Mucosa of stomach (tissue), 1 donor: ENCODE results near the gene MRFAP1.
"Not testable (repeated sequence)": the region's sequence is repeated elsewhere in the genome, so short reads cannot be mapped to it uniquely, and the experiment has no call there.

Source experiments
- H3K27me3 ChIP-seq: one replicate; pipeline ENCODE4 v1.7.0; 2013; ENCODE audit warnings: mild to moderate bottlenecking, low read length; ENCODE audit not compliant: control insufficient read depth, insufficient read depth
- H3K36me3 ChIP-seq: one replicate; pipeline ENCODE4 v1.7.0; 2013; ENCODE audit warnings: low read length; ENCODE audit not compliant: control insufficient read depth, insufficient read depth
- H3K4me1 ChIP-seq: one replicate; pipeline ENCODE4 v1.7.0; 2013; ENCODE audit warnings: mild to moderate bottlenecking, low read length; ENCODE audit not compliant: control insufficient read depth, insufficient read depth
- H3K4me3 ChIP-seq: one replicate; pipeline ENCODE4 v1.7.0; 2013; ENCODE audit warnings: low read length
- H3K9ac ChIP-seq: one replicate; pipeline ENCODE4 v1.7.0; 2013; ENCODE audit warnings: mild to moderate bottlenecking, low read length, moderate library complexity
- H3K9me3 ChIP-seq: one replicate; pipeline ENCODE4 v1.7.0; 2013; ENCODE audit warnings: mild to moderate bottlenecking, low read length, moderate library complexity; ENCODE audit not compliant: control insufficient read depth
- donor health status: Pancreatic carcinoma.

Gene MRFAP1

GRCh38 chr4:6644792-6645530 lies 4.5 kb downstream of the MRFAP1 start:
- H3K9me3 ChIP-seq: no peaks in the 10 kb centered on the region
- H3K4me1 ChIP-seq: peaks cover 9% of the 10 kb centered on the region
- H3K36me3 ChIP-seq: peaks cover 11% of the 10 kb centered on the region
- H3K4me3 ChIP-seq: no peak overlapping the region
- no peak overlapping the region for H3K9ac ChIP-seq
- no peaks in the 10 kb centered on the region for H3K27me3 ChIP-seq

DNA sequence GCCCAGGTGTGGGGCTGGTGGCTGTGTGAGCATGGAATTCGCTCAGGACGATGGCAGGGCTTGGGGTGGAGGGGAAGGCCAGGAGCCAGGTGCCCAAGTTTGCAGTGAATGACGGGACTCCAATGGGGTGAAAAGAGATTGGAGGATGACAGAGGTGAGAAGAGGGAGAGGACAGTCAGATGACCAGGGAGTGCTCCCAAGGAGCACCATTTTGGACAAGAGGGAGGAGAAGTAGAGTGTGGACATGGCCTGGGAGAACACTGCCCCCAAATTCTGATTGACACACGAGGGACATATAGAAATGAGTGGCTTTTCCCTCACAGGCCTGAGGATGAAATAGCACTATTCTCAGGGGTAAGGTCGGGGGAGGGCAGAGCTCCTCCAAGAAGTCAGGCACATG lies 6.7 kb downstream of the MRFAP1 start:
- Histone ChIP-seq H3K36me3 (peaks cover 8% of the 10 kb centered on the region), H3K9ac (no peak overlapping the region), H3K27me3 (no peaks in the 10 kb centered on the region), H3K4me3 (no peak overlapping the region), H3K9me3 (no peaks in the 10 kb centered on the region), H3K4me1 (peaks cover 3% of the 10 kb centered on the region)

DNA sequence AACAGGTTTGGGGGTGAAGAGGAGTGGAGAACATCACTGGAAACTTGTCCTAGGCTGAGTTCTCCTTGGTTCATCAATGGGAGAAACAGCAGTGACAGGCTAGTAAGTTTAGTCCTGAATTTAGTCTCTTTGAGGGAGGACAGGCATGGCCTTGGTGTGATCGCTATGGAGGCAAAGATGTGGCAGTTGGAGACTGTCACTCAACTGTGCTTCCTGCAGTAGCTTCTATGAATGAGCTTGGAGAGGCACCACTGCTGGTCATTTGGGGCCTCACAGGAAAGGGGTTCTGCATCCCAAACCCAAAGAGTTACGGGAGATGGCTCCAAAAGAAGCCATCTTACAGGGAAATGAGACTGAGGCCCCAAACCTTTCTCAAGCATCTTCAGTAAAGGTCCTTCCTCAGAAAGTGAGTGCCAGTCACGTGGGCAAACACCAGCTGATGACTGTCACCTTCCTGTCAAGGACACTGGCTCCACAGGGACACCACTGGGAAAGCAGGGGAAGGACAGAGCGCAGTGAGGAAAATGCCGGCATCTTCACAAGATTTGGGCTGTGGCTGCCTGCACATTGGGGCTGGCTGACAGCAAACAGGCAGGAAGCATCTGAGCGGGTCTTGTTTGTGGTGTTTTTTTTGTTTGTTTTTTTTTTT lies 7.2 kb downstream of the MRFAP1 start:
- Histone ChIP-seq H3K9ac (no peak overlapping the region), H3K27me3 (no peaks in the 10 kb centered on the region), H3K4me3 (no peak overlapping the region), H3K9me3 (no peaks in the 10 kb centered on the region), H3K4me1 (no peaks in the 10 kb centered on the region), H3K36me3 (peaks cover 3% of the 10 kb centered on the region)

DNA sequence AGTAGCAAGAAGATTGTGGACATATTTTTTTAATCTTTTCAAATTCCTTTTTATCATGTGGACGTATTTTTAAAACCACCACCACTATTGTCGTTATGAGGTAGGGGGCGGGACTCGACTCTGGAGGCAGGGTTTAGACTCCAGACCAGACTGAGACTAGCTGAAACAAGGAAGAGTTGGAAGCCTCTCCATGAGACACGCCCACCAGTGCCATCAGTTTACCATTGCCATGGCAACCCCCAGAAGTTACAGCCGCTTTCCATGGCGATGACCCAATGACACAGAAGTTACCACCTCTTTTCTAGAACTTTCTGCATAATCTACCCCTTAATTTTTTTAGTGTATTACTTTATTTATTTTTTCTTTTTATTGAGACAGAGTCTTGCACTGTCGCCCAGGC lies 8.7 kb downstream of the MRFAP1 start:
- H3K9ac ChIP-seq: no peak overlapping the region
- no peaks in the 10 kb centered on the region for H3K27me3 ChIP-seq
- H3K9me3 ChIP-seq: no peaks in the 10 kb centered on the region
- no peaks in the 10 kb centered on the region for H3K4me1 ChIP-seq
- no peaks in the 10 kb centered on the region for H3K36me3 ChIP-seq
- no peak overlapping the region for H3K4me3 ChIP-seq

- H3K9me3 ChIP-seq, H3K36me3 ChIP-seq, H3K4me3 ChIP-seq, H3K4me1 ChIP-seq, H3K27me3 ChIP-seq, H3K9ac ChIP-seq: not testable (repeated sequence)
Observed at GRCh38 chr4:6654211-6654610, 13.7 kb downstream of the MRFAP1 start.

GRCh38 chr4:6655291-6655690 lies 14.8 kb downstream of the MRFAP1 start:
- not testable (repeated sequence) for H3K4me3 ChIP-seq, H3K9ac ChIP-seq, H3K36me3 ChIP-seq, H3K4me1 ChIP-seq, H3K9me3 ChIP-seq
- peaks cover 16% of the 10 kb centered on the region for H3K27me3 ChIP-seq

DNA sequence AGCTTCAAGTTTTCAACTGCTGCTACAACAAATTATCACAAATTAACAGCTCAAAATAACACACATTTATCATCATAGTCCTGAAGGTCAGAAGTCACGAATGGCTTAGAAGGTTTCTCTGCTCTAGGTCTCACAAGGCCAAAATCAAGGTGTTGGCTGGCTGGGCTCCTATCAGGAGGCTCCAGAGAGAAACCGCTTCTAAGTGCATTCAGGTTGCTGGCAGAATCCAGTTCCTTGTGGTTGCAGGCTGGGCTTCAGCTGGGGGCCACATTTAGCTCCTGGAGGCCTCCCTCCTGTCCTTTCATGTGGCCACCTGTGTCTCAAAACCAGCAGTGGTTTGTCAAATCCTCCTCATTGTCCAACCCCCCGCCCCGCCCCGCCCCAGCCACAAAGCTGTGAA lies 15.4 kb downstream of the MRFAP1 start:
- Histone ChIP-seq H3K4me3 (no peak overlapping the region), H3K36me3 (no peaks in the 10 kb centered on the region), H3K9me3 (no peaks in the 10 kb centered on the region), H3K27me3 (peaks cover 19% of the 10 kb centered on the region), H3K9ac (no peak overlapping the region), H3K4me1 (peaks cover 6% of the 10 kb centered on the region)

GRCh38 chr4:6657242-6658208 lies 17.0 kb downstream of the MRFAP1 start:
- peaks cover 27% of the 10 kb centered on the region for H3K27me3 ChIP-seq
- H3K4me3 ChIP-seq: no peak overlapping the region
- peaks cover 6% of the 10 kb centered on the region for H3K4me1 ChIP-seq
- no peaks in the 10 kb centered on the region for H3K36me3 ChIP-seq
- H3K9me3 ChIP-seq: no peaks in the 10 kb centered on the region
- no peak overlapping the region for H3K9ac ChIP-seq

DNA sequence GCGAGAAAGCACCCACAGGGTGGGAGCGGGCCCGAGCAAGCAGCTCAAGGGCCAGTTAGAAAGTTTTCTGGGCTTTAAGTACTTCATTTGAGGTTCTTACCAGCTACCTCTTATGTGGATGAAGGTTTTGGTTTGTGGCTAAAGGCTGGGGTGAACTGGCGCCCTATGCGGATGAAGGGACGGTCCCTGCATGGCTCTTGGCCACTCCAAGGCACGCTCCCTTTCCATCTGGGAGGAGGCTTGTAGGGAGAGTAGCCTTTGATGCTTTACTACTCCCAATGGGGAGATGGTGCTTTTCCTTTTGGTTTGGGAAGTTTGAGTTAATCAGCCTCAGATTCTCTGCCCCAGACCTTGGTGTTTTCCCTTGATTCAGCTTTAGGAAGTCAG lies 17.7 kb downstream of the MRFAP1 start:
- no peaks in the 10 kb centered on the region for H3K36me3 ChIP-seq
- H3K27me3 ChIP-seq: peaks cover 29% of the 10 kb centered on the region
- H3K9me3 ChIP-seq: no peaks in the 10 kb centered on the region
- no peak overlapping the region for H3K4me3 ChIP-seq
- peaks cover 6% of the 10 kb centered on the region for H3K4me1 ChIP-seq
- peak overlapping the region; percentile 43 for H3K9ac ChIP-seq

DNA sequence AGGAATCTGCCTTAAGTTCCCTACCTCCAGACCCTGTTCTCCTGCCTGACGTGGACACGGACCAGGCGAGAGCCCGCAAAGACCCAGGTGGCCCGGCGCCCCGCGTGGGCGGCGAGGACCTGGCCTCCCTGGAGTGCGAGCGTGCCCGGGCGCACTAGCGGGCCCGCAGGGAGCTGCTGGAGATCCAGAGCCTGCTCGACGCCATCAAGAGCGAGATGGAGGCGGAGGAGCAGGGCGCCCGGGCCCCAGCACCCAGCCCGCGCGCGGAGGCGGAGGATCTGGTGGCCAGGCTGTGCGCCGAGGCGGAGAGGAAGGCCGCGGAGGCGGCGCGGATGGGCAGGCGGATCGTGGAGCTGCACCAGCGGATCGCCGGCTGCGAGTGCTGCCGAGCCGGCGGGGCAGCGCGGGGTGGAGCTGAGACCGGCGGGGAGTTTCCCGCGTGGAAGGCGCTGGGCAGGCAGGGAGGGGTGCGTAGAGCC lies 18.2 kb downstream of the MRFAP1 start:
- peak overlapping the region; percentile 43 for H3K9ac ChIP-seq
- H3K9me3 ChIP-seq: no peaks in the 10 kb centered on the region
- no peak overlapping the region for H3K4me3 ChIP-seq
- H3K27me3 ChIP-seq: peaks cover 33% of the 10 kb centered on the region
- no peaks in the 10 kb centered on the region for H3K36me3 ChIP-seq
- peaks cover 6% of the 10 kb centered on the region for H3K4me1 ChIP-seq

- Histone ChIP-seq H3K36me3 (no peaks in the 10 kb centered on the region), H3K4me3 (no peak overlapping the region), H3K9me3 (no peaks in the 10 kb centered on the region), H3K4me1 (peaks cover 6% of the 10 kb centered on the region), H3K27me3 (peaks cover 46% of the 10 kb centered on the region), H3K9ac (no peak overlapping the region)
Observed at GRCh38 chr4:6659897-6660296, 19.4 kb downstream of the MRFAP1 start.

GRCh38 chr4:6660430-6660829 lies 19.9 kb downstream of the MRFAP1 start:
- Histone ChIP-seq H3K36me3 (no peaks in the 10 kb centered on the region), H3K4me3 (no peak overlapping the region), H3K4me1 (peaks cover 6% of the 10 kb centered on the region), H3K9ac (no peak overlapping the region), H3K9me3 (no peaks in the 10 kb centered on the region), H3K27me3 (peaks cover 46% of the 10 kb centered on the region)
